ENCODE results near the gene WDFY2. TPM values are rescaled to one million over a fixed set of nuclear protein-coding genes. Genes with fewer than 3 reads are reported as not detected.

WDFY2 gene
- total RNA-seq, 4 donors from 2014 or later = 17.6 to 36.4 (median 22.0) TPM

GRCh38 chr13:51815848-51816247, 231.6 kb downstream of the WDFY2 start:
- TF ChIP-seq, protein P1, sequence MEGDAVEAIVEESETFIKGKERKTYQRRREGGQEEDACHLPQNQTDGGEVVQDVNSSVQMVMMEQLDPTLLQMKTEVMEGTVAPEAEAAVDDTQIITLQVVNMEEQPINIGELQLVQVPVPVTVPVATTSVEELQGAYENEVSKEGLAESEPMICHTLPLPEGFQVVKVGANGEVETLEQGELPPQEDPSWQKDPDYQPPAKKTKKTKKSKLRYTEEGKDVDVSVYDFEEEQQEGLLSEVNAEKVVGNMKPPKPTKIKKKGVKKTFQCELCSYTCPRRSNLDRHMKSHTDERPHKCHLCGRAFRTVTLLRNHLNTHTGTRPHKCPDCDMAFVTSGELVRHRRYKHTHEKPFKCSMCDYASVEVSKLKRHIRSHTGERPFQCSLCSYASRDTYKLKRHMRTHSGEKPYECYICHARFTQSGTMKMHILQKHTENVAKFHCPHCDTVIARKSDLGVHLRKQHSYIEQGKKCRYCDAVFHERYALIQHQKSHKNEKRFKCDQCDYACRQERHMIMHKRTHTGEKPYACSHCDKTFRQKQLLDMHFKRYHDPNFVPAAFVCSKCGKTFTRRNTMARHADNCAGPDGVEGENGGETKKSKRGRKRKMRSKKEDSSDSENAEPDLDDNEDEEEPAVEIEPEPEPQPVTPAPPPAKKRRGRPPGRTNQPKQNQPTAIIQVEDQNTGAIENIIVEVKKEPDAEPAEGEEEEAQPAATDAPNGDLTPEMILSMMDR (IDR thresholded peaks at IDR 0.05; ENCODE audit: low read depth) = no peak

GRCh38 chr13:51816604-51817249, 232.5 kb downstream of the WDFY2 start:
- TF ChIP-seq, protein P1 (IDR thresholded peaks at IDR 0.05; ENCODE audit: low read depth) = no peak

Small RNA genes within 50 kb of the gene (small RNA-seq; reads per million reads assigned to genes)
- gene MIR4703 = not detected
- not detected for gene RN7SL413P
- not detected for gene RNU6-65P
- not detected for gene RNY1P6

Other genes with a start within 250 kb of the WDFY2 start
- not detected for gene SERPINE3, start 244.8 kb upstream of the WDFY2 start, total RNA-seq
- 10 to 100 TPM; 33.5 to 62.0 (median 40.0) TPM for gene INTS6, start 131.4 kb upstream of the WDFY2 start, total RNA-seq
- gene DHRS12, start 219.7 kb downstream of the WDFY2 start, total RNA-seq = 10 to 100 TPM; 22.3 to 47.8 (median 29.1) TPM

Data from subcutaneous adipose tissue (tissue), 4 donors.